ENCODE measurements around the gene PIEZO2. TPM values are rescaled to one million over a fixed set of nuclear protein-coding genes. Genes with fewer than 3 reads are reported as not detected.
A peak's percentile ranks its signal among the peaks of the same experiment; 100 is the strongest.

PIEZO2 gene
- total RNA-seq, 1 donor from 2014 or later: 100.0 TPM

- no peak for DNase-seq (ENCODE audit: extremely low read depth, low read depth, low spot score)
These were observed 114.5 kb downstream of the PIEZO2 start for GRCh38 chr18:11034884-11035283.

GRCh38 chr18:11033503-11033902, 115.9 kb downstream of the PIEZO2 start:
- DNase-seq (ENCODE audit: extremely low read depth, low read depth, low spot score): no peak

- no peak for DNase-seq (ENCODE audit: extremely low read depth, low read depth, low spot score)
These were observed 117.4 kb downstream of the PIEZO2 start for GRCh38 chr18:11031966-11032365.

- DNase-seq (ENCODE audit: extremely low read depth, low read depth, low spot score): no peak
These were observed 120.3 kb downstream of the PIEZO2 start for GRCh38 chr18:11029021-11029420.

- DNase-seq (ENCODE audit: extremely low read depth, low read depth, low spot score): no peak
These were observed 121.5 kb downstream of the PIEZO2 start for GRCh38 chr18:11027862-11028261.

GRCh38 chr18:11025671-11026070, 123.7 kb downstream of the PIEZO2 start:
- no peak for DNase-seq (ENCODE audit: extremely low read depth, low read depth, low spot score)

GRCh38 chr18:11024928-11025669, 124.3 kb downstream of the PIEZO2 start:
- no peak for DNase-seq (ENCODE audit: extremely low read depth, low read depth, low spot score)

- DNase-seq (ENCODE audit: extremely low read depth, low read depth, low spot score): no peak
These were observed 127.9 kb downstream of the PIEZO2 start for GRCh38 chr18:11021477-11021876.

GRCh38 chr18:11020877-11021414, 128.4 kb downstream of the PIEZO2 start:
- DNase-seq (ENCODE audit: extremely low read depth, low read depth, low spot score): no peak

- DNase-seq (ENCODE audit: extremely low read depth, low read depth, low spot score): no peak
These were observed 129.1 kb downstream of the PIEZO2 start for GRCh38 chr18:11020161-11020853.

- no peak for DNase-seq (ENCODE audit: extremely low read depth, low read depth, low spot score)
These were observed 129.9 kb downstream of the PIEZO2 start for GRCh38 chr18:11019295-11020105.

- DNase-seq (ENCODE audit: extremely low read depth, low read depth, low spot score): no peak
These were observed 139.5 kb downstream of the PIEZO2 start for GRCh38 chr18:11009869-11010268.

GRCh38 chr18:11009147-11009546, 140.2 kb downstream of the PIEZO2 start:
- no peak for DNase-seq (ENCODE audit: extremely low read depth, low read depth, low spot score)

- DNase-seq (ENCODE audit: extremely low read depth, low read depth, low spot score): no peak
These were observed 140.9 kb downstream of the PIEZO2 start for GRCh38 chr18:11008505-11008904.

- DNase-seq (ENCODE audit: extremely low read depth, low read depth, low spot score): peak; percentile 36
These were observed 143.8 kb downstream of the PIEZO2 start for GRCh38 chr18:11005528-11005927.

- DNase-seq (ENCODE audit: extremely low read depth, low read depth, low spot score): no peak
These were observed 144.4 kb downstream of the PIEZO2 start for GRCh38 chr18:11004951-11005350.

GRCh38 chr18:11004294-11004693, 145.1 kb downstream of the PIEZO2 start:
- DNase-seq (ENCODE audit: extremely low read depth, low read depth, low spot score): no peak

GRCh38 chr18:11002796-11003195, 146.6 kb downstream of the PIEZO2 start:
- no peak for DNase-seq (ENCODE audit: extremely low read depth, low read depth, low spot score)

GRCh38 chr18:11002277-11002676, 147.1 kb downstream of the PIEZO2 start:
- DNase-seq (ENCODE audit: extremely low read depth, low read depth, low spot score): no peak

- no peak for DNase-seq (ENCODE audit: extremely low read depth, low read depth, low spot score)
These were observed 149.3 kb downstream of the PIEZO2 start for GRCh38 chr18:11000071-11000470.

GRCh38 chr18:10997885-10998284, 151.5 kb downstream of the PIEZO2 start:
- DNase-seq (ENCODE audit: extremely low read depth, low read depth, low spot score): no peak

All from glomerular endothelial cell (primary cell).